SK-N-SH (cell line): Measurements from ENCODE around the gene TUSC7. TPM values are rescaled to one million over a fixed set of nuclear protein-coding genes. Genes with fewer than 3 reads are reported as not detected.

Source experiments
- CTCF ChIA-PET: fragments of 300-600, 350-600 bp; formaldehyde crosslinking; extraction: SDS; loops from one replicate; lab custom pipeline; 2021; lab: Yijun Ruan, JAX
- POLR2A ChIA-PET: fragments of 350-600 bp; sonication (Branson Sonifier 250); formaldehyde crosslinking; extraction: SDS; loops from one replicate; lab custom pipeline; 2020; ENCODE audit warnings: antibody characterized with exemption, inconsistent platforms; lab: Yijun Ruan, JAX
- DNase-seq: peaks from one replicate; pipeline ENCODE4 v3.0.0; 2012
- H2AFZ ChIP-seq: fragments of 200-600 bp; sonication (generic); 2 replicates; pipeline ENCODE4 v1.8.1; 2016; ENCODE audit warnings: antibody characterized with exemption, mild to moderate bottlenecking, low read depth
- H3F3A ChIP-seq: fragments of 200-600 bp; sonication (generic); replicated peaks from 2 replicates; pipeline ENCODE3; 2016; ENCODE audit warnings: antibody characterized with exemption, mild to moderate bottlenecking; ENCODE audit not compliant: insufficient read depth
- H3K27ac ChIP-seq, 2 experiments: fragments of 200-500 bp in 1 of 2; fragments of 200-600 bp in 1 of 2; sonication (Bioruptor generic) in 1 of 2; sonication (generic), shearing (Covaris generic) in 1 of 2; 2 replicates each; pipeline versions ENCODE4 v1.5.1 to v1.6.1; 2014 to 2016; ENCODE audit warnings: low read depth in 2 of 2, inconsistent platforms in 1 of 2, low read length in 1 of 2, mild to moderate bottlenecking in 1 of 2, mixed read lengths in 1 of 2
- H3K27me3 ChIP-seq: fragments of 200-600 bp; sonication (generic), shearing (Covaris generic); 2 replicates; pipeline ENCODE4 v1.6.1; 2016; ENCODE audit warnings: mixed run types; ENCODE audit not compliant: insufficient read depth
- H3K36me3 ChIP-seq, 2 experiments: fragments of 200-500 bp in 1 of 2; fragments of 200-600 bp in 1 of 2; sonication (Bioruptor generic) in 1 of 2; sonication (generic) in 1 of 2; replicated peaks in 1 of 2; 2 replicates each; pipeline versions ENCODE3 to v1.5.1; 2014 to 2016; ENCODE audit warnings: low read length in 1 of 2, mild to moderate bottlenecking in 1 of 2; ENCODE audit not compliant: insufficient read depth in 2 of 2, control insufficient read depth in 1 of 2
- H3K4me1 ChIP-seq, 2 experiments: fragments of 200-500 bp in 1 of 2; fragments of 200-600 bp in 1 of 2; sonication (Bioruptor generic) in 1 of 2; sonication (generic), shearing (Covaris generic) in 1 of 2; 2 replicates each; pipeline versions ENCODE4 v1.5.1 to v1.6.1; 2014 to 2016; ENCODE audit warnings: low read depth in 1 of 2, low read length in 1 of 2, mixed run types in 1 of 2; ENCODE audit not compliant: insufficient read depth in 2 of 2, control insufficient read depth in 1 of 2
- H3K4me2 ChIP-seq: fragments of 200-600 bp; sonication (generic), shearing (Covaris generic); 2 replicates; pipeline ENCODE4 v1.6.1; 2017; ENCODE audit warnings: mixed run types
- H3K4me3 ChIP-seq, 2 experiments: fragments of 200-500 bp in 1 of 2; fragments of 200-600 bp in 1 of 2; sonication (Bioruptor generic) in 1 of 2; sonication (generic), shearing (Covaris generic) in 1 of 2; 2 replicates each; pipeline versions ENCODE4 v1.5.1 to v1.8.1; 2014 to 2016; ENCODE audit warnings: low read depth in 2 of 2, inconsistent platforms in 1 of 2, low read length in 1 of 2, mild to moderate bottlenecking in 1 of 2, mixed read lengths in 1 of 2, moderate library complexity in 1 of 2
- H3K79me2 ChIP-seq: fragments of 200-600 bp; sonication (generic); 2 replicates; pipeline ENCODE4 v1.8.1; 2017; ENCODE audit warnings: mild to moderate bottlenecking; ENCODE audit not compliant: insufficient read depth
- H3K9ac ChIP-seq: fragments of 200-600 bp; sonication (generic); 2 replicates; pipeline ENCODE4 v1.6.1; 2017; ENCODE audit warnings: mixed run types
- H3K9me2 ChIP-seq: fragments of 200-600 bp; sonication (generic); 2 replicates; pipeline ENCODE4 v1.6.1; 2017; ENCODE audit warnings: mixed run types
- H3K9me3 ChIP-seq: fragments of 200-600 bp; sonication (generic); 2 replicates; pipeline ENCODE4 v1.6.1; 2017; ENCODE audit warnings: mixed run types, mild to moderate bottlenecking, moderate library complexity
- H4K20me1 ChIP-seq: fragments of 200-600 bp; sonication (generic); 2 replicates; pipeline ENCODE4 v1.6.1; 2017; ENCODE audit warnings: mild to moderate bottlenecking, mixed run types; ENCODE audit not compliant: insufficient read depth
- CHD2 ChIP-seq: fragments of 150-350 bp; IDR thresholded peaks from 2 replicates; pipeline ENCODE4 v1.6.1; 2018; ENCODE audit warnings: low read length; ENCODE audit not compliant: partially characterized antibody
- ELF1 ChIP-seq: IDR thresholded peaks from 2 replicates; pipeline ENCODE4 v1.4.0; 2012
- EP300 ChIP-seq, 2 experiments: IDR thresholded peaks; 2 replicates each; pipeline versions ENCODE4 v1.4.0 to v1.6.1; 2012; ENCODE audit warnings: borderline replicate concordance in 1 of 2, low read depth in 1 of 2, low read length in 1 of 2
- EZH2phosphoT487 ChIP-seq: fragments of 200-600 bp; sonication (generic); IDR thresholded peaks from 2 replicates; pipeline ENCODE4 v1.6.1; 2017; ENCODE audit warnings: low read depth, mixed run types, mild to moderate bottlenecking, antibody characterized with exemption, moderate library complexity, borderline replicate concordance
- FOXJ3 ChIP-seq: sonication (generic); formaldehyde crosslinking; IDR thresholded peaks from 2 replicates; pipeline ENCODE4 v1.5.1; 2020; ENCODE audit warnings: mild to moderate bottlenecking, missing genetic modification reagents
- FOXM1 ChIP-seq: IDR thresholded peaks from 2 replicates; pipeline ENCODE4 v1.4.0; 2012; ENCODE audit warnings: low read depth, mild to moderate bottlenecking
- GATA2 ChIP-seq: sonication (generic); formaldehyde crosslinking; IDR thresholded peaks from 2 replicates; pipeline ENCODE4 v1.5.0; 2020; ENCODE audit warnings: mild to moderate bottlenecking, missing genetic modification reagents
- JUND ChIP-seq: IDR thresholded peaks from 2 replicates; pipeline ENCODE4 v1.4.0; 2012
- MAX ChIP-seq: IDR thresholded peaks from 2 replicates; pipeline ENCODE4 v1.4.0; 2012; ENCODE audit warnings: low read depth
- MXI1 ChIP-seq: IDR thresholded peaks from 2 replicates; pipeline ENCODE4 v1.6.1; 2012; ENCODE audit warnings: mild to moderate bottlenecking, low read depth, low read length, improper control_type of control experiment
- NRF1 ChIP-seq: IDR thresholded peaks from 2 replicates; pipeline ENCODE4 v1.6.1; 2012; ENCODE audit warnings: low read depth, mild to moderate bottlenecking, low read length
- PBX3 ChIP-seq: IDR thresholded peaks from 2 replicates; pipeline ENCODE4; 2012
- POLR2AphosphoS5 ChIP-seq: IDR thresholded peaks from 2 replicates; pipeline ENCODE4 v1.6.1; 2012; ENCODE audit warnings: low read depth, low read length
- RAD21 ChIP-seq: IDR thresholded peaks from 2 replicates; pipeline ENCODE4 v1.6.1; 2012; ENCODE audit warnings: mild to moderate bottlenecking, low read length
- REST ChIP-seq: IDR thresholded peaks from 2 replicates; pipeline ENCODE4 v1.6.1; 2012; ENCODE audit warnings: mild to moderate bottlenecking, low read depth, low read length, moderate library complexity
- RFX5 ChIP-seq: IDR thresholded peaks from 2 replicates; pipeline ENCODE4 v1.6.1; 2012; ENCODE audit warnings: mild to moderate bottlenecking, improper control_type of control experiment, low read length
- SIN3A ChIP-seq: IDR thresholded peaks from 2 replicates; pipeline ENCODE4 v1.6.1; 2012; ENCODE audit warnings: low read depth, mild to moderate bottlenecking, low read length, moderate library complexity, borderline replicate concordance
- SMC3 ChIP-seq: IDR thresholded peaks from 2 replicates; pipeline ENCODE4 v1.6.1; 2012; ENCODE audit warnings: low read depth, low read length, improper control_type of control experiment
- TEAD4 ChIP-seq: IDR thresholded peaks from 2 replicates; pipeline ENCODE4 v1.4.0; 2012; ENCODE audit warnings: mild to moderate bottlenecking, borderline replicate concordance; ENCODE audit not compliant: insufficient read depth
- YY1 ChIP-seq: IDR thresholded peaks from 2 replicates; pipeline ENCODE4 v1.4.0; 2012; ENCODE audit warnings: low read depth, mild to moderate bottlenecking
- WGBS: methylation state at CpG from one replicate; pipeline ENCODE4 v1.1.6; 2017; ENCODE audit warnings: low lambda C conversion rate; 5-methylcytosine and 5-hydroxymethylcytosine counted together
- polyA plus RNA-seq, 3 experiments: library from polyadenylated mRNA; depleted of rRNA; stranded (reverse); fragments of >200 nt; gene quantifications; 2 replicates each; pipeline ENCODE4 v1.2.3, GENCODE V29; 2012

The TUSC7 gene
- polyA plus RNA-seq, 1 of the 3 experiments (the other 2 are of a cell fraction) = not detected

GRCh38 chr3:116743062-116743461 lies 33.5 kb downstream of the TUSC7 start (continued):
- no peak for TF ChIP-seq POLR2AphosphoS5
- no peak for TF ChIP-seq JUND
- TF ChIP-seq RFX5 = no peak
- no peak for TF ChIP-seq MAX
- TF ChIP-seq, all 33 proteins: peak for 0

GRCh38 chr3:116749388-116749787 lies 39.8 kb downstream of the TUSC7 start:
- H3K4me2 ChIP-seq = no peak overlapping the region
- no peak overlapping the region for H3K9ac ChIP-seq
- no peaks in the 10 kb centered on the region for H3K79me2 ChIP-seq
- no peak overlapping the region for H3K27ac ChIP-seq
- H3K4me1 ChIP-seq = no peaks in the 10 kb centered on the region; a peak in 2 of 4 replicates
- 7% methylated on average over 3 of the region's 3 CpGs for WGBS
- no peaks in the 10 kb centered on the region for H3F3A ChIP-seq
- no peaks in the 10 kb centered on the region for H3K27me3 ChIP-seq
- H3K36me3 ChIP-seq = no peaks in the 10 kb centered on the region
- TF ChIP-seq SMC3 (no peak), RAD21 (no peak), FOXM1 (no peak), PBX3 (no peak), EP300 (IDR thresholded peaks at IDR 0.05; ENCODE audit: borderline replicate concordance in 1 of 2, low read depth in 1 of 2, low read length in 1 of 2) (no peak), GATA2 (CRISPR knock-in tag) (no peak), MXI1 (no peak), EZH2phosphoT487 (no peak), SIN3A (no peak), CHD2 (no peak), JUND (no peak), NRF1 (no peak), YY1 (no peak), TEAD4 (no peak)
- TF ChIP-seq, all 33 proteins: peak for 0
- Histone ChIP-seq H2AFZ (no peak overlapping the region), H4K20me1 (no peaks in the 10 kb centered on the region), H3K9me3 (no peaks in the 10 kb centered on the region), H3K4me3 (no peak overlapping the region), H3K9me2 (no peaks in the 10 kb centered on the region)
- CTCF ChIA-PET = interaction anchor here (0.8 to 1.0 kb wide), 3 partner anchors 8 to 619 kb away, joined by 3 to 4 read pairs (median 3); no protein-coding TSS in a partner anchor
- no peak for DNase-seq
- POLR2A ChIA-PET = no interaction called here

GRCh38 chr3:116757315-116757714 lies 47.7 kb downstream of the TUSC7 start:
- Histone ChIP-seq H3K27me3 (no peaks in the 10 kb centered on the region), H3K9me2 (no peaks in the 10 kb centered on the region), H3K9me3 (no peaks in the 10 kb centered on the region), H3K27ac (no peak overlapping the region), H3K4me1 (peaks cover 2 to 4% of the 10 kb centered on the region in 2 experiments; a peak in 1 of 4 replicates), H3K79me2 (no peaks in the 10 kb centered on the region), H3K4me2 (no peak overlapping the region), H3F3A (no peaks in the 10 kb centered on the region), H3K9ac (no peak overlapping the region), H3K4me3 (no peak overlapping the region), H4K20me1 (no peaks in the 10 kb centered on the region), H2AFZ (no peak overlapping the region), H3K36me3 (no peaks in the 10 kb centered on the region)
- no peak for DNase-seq
- WGBS = 39% methylated on average over 2 of the region's 2 CpGs
- POLR2A ChIA-PET = no interaction called here
- CTCF ChIA-PET = interaction anchor here (0.5 to 2.0 kb wide), 19 partner anchors 8 to 1068 kb away, joined by 3 to 6 read pairs (median 3); no protein-coding TSS in a partner anchor
- TF ChIP-seq SMC3 (no peak), FOXJ3 (CRISPR knock-in tag) (no peak), REST (no peak), GATA2 (CRISPR knock-in tag) (no peak), POLR2AphosphoS5 (no peak), EP300 (IDR thresholded peaks at IDR 0.05; ENCODE audit: borderline replicate concordance in 1 of 2, low read depth in 1 of 2, low read length in 1 of 2) (no peak), ELF1 (no peak), PBX3 (no peak), CHD2 (no peak), MXI1 (no peak), SIN3A (no peak), NRF1 (no peak)
